NCI-H2171 (cell line): ENCODE measurements around the gene SEC62.
A peak's percentile ranks its signal among the peaks of the same experiment; 100 is the strongest.
"Not testable (repeated sequence)": the region's sequence is repeated elsewhere in the genome, so short reads cannot be mapped to it uniquely, and the experiment has no call there.

ENCODE experiments used
- DNase-seq: peaks from one replicate; lab custom pipeline; 2025; lab: John Stamatoyannopoulos, UW

SEC62 gene

GRCh38 chr3:170016057-170016456 lies 49.5 kb downstream of the SEC62 start:
- DNase-seq: no peak

- DNase-seq: not testable (repeated sequence)
Measured at GRCh38 chr3:170019306-170019705, 52.7 kb downstream of the SEC62 start.

GRCh38 chr3:170021083-170021482 lies 54.5 kb downstream of the SEC62 start:
- no peak for DNase-seq

- DNase-seq: no peak
Measured at GRCh38 chr3:170022336-170022735, 55.7 kb downstream of the SEC62 start.

- DNase-seq: no peak
Measured at GRCh38 chr3:170023165-170023564, 56.6 kb downstream of the SEC62 start.

- DNase-seq: no peak
Measured at GRCh38 chr3:170024581-170024980, 58.0 kb downstream of the SEC62 start.

GRCh38 chr3:170027233-170028102 lies 60.9 kb downstream of the SEC62 start:
- DNase-seq: no peak

GRCh38 chr3:170033489-170033888 lies 66.9 kb downstream of the SEC62 start:
- no peak for DNase-seq

GRCh38 chr3:170037463-170038433 lies 71.1 kb downstream of the SEC62 start, which contains the start of gene GPR160:
GPR160 (plus strand) TSS chr3:170037995; CDS start chr3:170083973, 45,978 bp downstream.
- peak; percentile 77 for DNase-seq

GRCh38 chr3:170038434-170039110 lies 72.0 kb downstream of the SEC62 start:
- no peak for DNase-seq

- DNase-seq: no peak
Measured at GRCh38 chr3:170040418-170040817, 73.8 kb downstream of the SEC62 start.

GRCh38 chr3:170043506-170043905 lies 76.9 kb downstream of the SEC62 start:
- no peak for DNase-seq

- DNase-seq: no peak
Measured at GRCh38 chr3:170044271-170044670, 77.7 kb downstream of the SEC62 start.

- DNase-seq: no peak
Measured at GRCh38 chr3:170044795-170045244, 78.2 kb downstream of the SEC62 start.

GRCh38 chr3:170046269-170047132 lies 79.9 kb downstream of the SEC62 start:
- no peak for DNase-seq

GRCh38 chr3:170047133-170047404 lies 80.5 kb downstream of the SEC62 start:
- no peak for DNase-seq
